T-cell (primary cell): ENCODE results near the gene OR13J1. TPM values are rescaled to one million over a fixed set of nuclear protein-coding genes. Genes with fewer than 3 reads are reported as not detected.

Experiments used
- ATAC-seq, 4 experiments: fragments of 200-7000 bp in 3 of 4; fragments of 150-1000 bp in 1 of 4; cut with Tn5 transposase; replicated peaks in 1 of 4; 1 replicate in 3 of 4; 2 replicates in 1 of 4; pipeline ENCODE4 v1.10.0; 2021; ENCODE audit warnings: moderate library complexity in 3 of 4, mild to moderate bottlenecking in 2 of 4, moderate number of reproducible peaks in 1 of 4
- CTCF ChIA-PET, 2 donors: fragments of 300-600 bp; sonication (Branson Sonifier 250); formaldehyde crosslinking; loops; one replicate each; lab custom pipeline; 2022; ENCODE audit warnings: antibody characterized with exemption in 2 of 2; lab: Charles Lee
- POLR2A ChIA-PET, 2 donors: fragments of 300-600 bp; sonication (Branson Sonifier 250); formaldehyde crosslinking; loops; one replicate each; lab custom pipeline; 2022; ENCODE audit warnings: antibody characterized with exemption in 2 of 2; lab: Charles Lee
- DNase-seq, 35 experiments: peaks; one replicate each; pipeline versions ENCODE4 v3.0.0 to v3.0.0-alpha.2; 2013 to 2023
- H3K27ac ChIP-seq: one replicate; pipeline ENCODE4 v1.5.1; 2013; ENCODE audit warnings: low read length
- H3K27me3 ChIP-seq, 2 experiments: replicated peaks in 1 of 2; 1 replicate in 1 of 2; 2 replicates in 1 of 2; pipeline versions ENCODE4 v1.6.1 to v1.7.0; 2013; ENCODE audit warnings: low read length in 1 of 2, mixed read lengths in 1 of 2; ENCODE audit not compliant: control insufficient read depth in 2 of 2, insufficient read depth in 2 of 2; ENCODE audit errors: extremely low read depth in 1 of 2
- H3K36me3 ChIP-seq, 2 donors: 1 replicate in 1 of 2; 2 replicates in 1 of 2; pipeline versions ENCODE4 v1.6.1 to v1.7.0; 2013; ENCODE audit warnings: low read length in 1 of 2; ENCODE audit not compliant: control insufficient read depth in 2 of 2, insufficient read depth in 1 of 2; ENCODE audit errors: extremely low read depth in 1 of 2
- H3K4me1 ChIP-seq, 2 experiments: 1 replicate in 1 of 2; 2 replicates in 1 of 2; pipeline versions ENCODE4 v1.6.1 to v1.7.0; 2013; ENCODE audit warnings: low read length in 2 of 2, mixed read lengths in 1 of 2; ENCODE audit not compliant: insufficient read depth in 2 of 2, control insufficient read depth in 1 of 2; ENCODE audit errors: extremely low read depth in 1 of 2
- H3K4me3 ChIP-seq, 2 donors: 1 replicate in 1 of 2; 2 replicates in 1 of 2; pipeline versions ENCODE4 v1.5.1 to v1.7.0; 2013; ENCODE audit warnings: mild to moderate bottlenecking in 2 of 2, low read length in 1 of 2, moderate library complexity in 1 of 2; ENCODE audit not compliant: control insufficient read depth in 1 of 2; ENCODE audit errors: extremely low read depth in 1 of 2
- H3K9me3 ChIP-seq: 2 replicates; pipeline ENCODE4 v1.7.0; 2013
- H3K27ac Mint-ChIP-seq, 2 donors: one replicate each; pipeline ENCODE4 v1.8.0; 2020 to 2021; ENCODE audit warnings: mild to moderate bottlenecking in 2 of 2, mixed read lengths in 2 of 2
- H3K27me3 Mint-ChIP-seq, 2 donors: one replicate each; pipeline ENCODE4 v1.8.0; 2021 to 2022; ENCODE audit warnings: mixed read lengths in 2 of 2
- H3K36me3 Mint-ChIP-seq: one replicate; pipeline ENCODE4 v1.8.0; 2021; ENCODE audit warnings: mixed read lengths
- H3K4me1 Mint-ChIP-seq, 3 donors: one replicate each; pipeline ENCODE4 v1.8.0; 2020 to 2022; ENCODE audit warnings: mixed read lengths in 3 of 3, mild to moderate bottlenecking in 1 of 3
- H3K4me3 Mint-ChIP-seq, 3 donors: one replicate each; pipeline ENCODE4 v1.8.0; 2020 to 2022; ENCODE audit warnings: mild to moderate bottlenecking in 3 of 3, mixed read lengths in 3 of 3, moderate library complexity in 3 of 3
- H3K9me3 Mint-ChIP-seq, 3 donors: one replicate each; pipeline ENCODE4 v1.8.0; 2020 to 2022; ENCODE audit warnings: mixed read lengths in 3 of 3
- WGBS: methylation state at CpG from one replicate; pipeline ENCODE4 v1.1.5; 2013; ENCODE audit warnings: missing lambda C conversion rate; ENCODE audit not compliant: insufficient coverage; 5-methylcytosine and 5-hydroxymethylcytosine counted together
- total RNA-seq, 35 experiments: library from RNA in 6 of 35; stranded (reverse) in 6 of 35; fragments of 120-200 nt in 1 of 35; gene quantifications; one replicate each; pipeline versions ENCODE4 v1.2.1 to v1.2.4 and lab custom pipeline; 2013 to 2026

Gene OR13J1
- total RNA-seq, 5 donors from 2014 or later (not counting 1 experiment from before 2014, with no cell fraction given) = not detected

GRCh38 chr9:35909274-35909673 is 39.1 kb upstream of the OR13J1 start, which contains the start of gene SPAAR:
Gene SPAAR, plus strand, starts transcription at chr9:35909490. Its CDS starts 974 bp downstream, at chr9:35910464.
- peaks cover 0 to 3% of the 10 kb centered on the region in 2 donors for H3K36me3 ChIP-seq
- ATAC-seq (no peak), DNase-seq (no peak)
- Mint-ChIP-seq H3K4me3 (peak within 1 kb of the TSS in 1 of 3 donors; percentile 89), H3K9me3 (no peaks in the 10 kb centered on the region), H3K36me3 (no peaks in the 10 kb centered on the region), H3K27ac (peak within 1 kb of the TSS; percentile 98 to 99), H3K4me1 (peaks cover 58 to 71% (median 58%) of the 10 kb centered on the region in 3 donors), H3K27me3 (no peaks in the 10 kb centered on the region)
- H3K27me3 ChIP-seq = peaks cover 0 to 3% of the 10 kb centered on the region in 2 experiments
- H3K4me3 ChIP-seq = no peak within 1 kb of the TSS
- CTCF ChIA-PET = no interaction called here
- H3K27ac ChIP-seq = peak within 1 kb of the TSS; percentile 72
- H3K4me1 ChIP-seq = peaks cover 39 to 77% of the 10 kb centered on the region in 2 experiments
- POLR2A ChIA-PET = no interaction called here
- 91% methylated on average over 11 of the region's 11 CpGs for WGBS
- no peaks in the 10 kb centered on the region for H3K9me3 ChIP-seq

GRCh38 chr9:35908504-35909125 is 38.4 kb upstream of the OR13J1 start:
- Mint-ChIP-seq H3K27me3 (no peaks in the 10 kb centered on the region), H3K27ac (peak overlapping the region; percentile 88 to 99), H3K9me3 (no peaks in the 10 kb centered on the region), H3K4me1 (peaks cover 58 to 73% (median 61%) of the 10 kb centered on the region in 3 donors), H3K4me3 (peak overlapping the region in 1 of 3 donors; percentile 89), H3K36me3 (no peaks in the 10 kb centered on the region)
- POLR2A ChIA-PET = no interaction called here
- H3K4me3 ChIP-seq = no peak overlapping the region
- H3K4me1 ChIP-seq = peaks cover 39 to 78% of the 10 kb centered on the region in 2 experiments
- ATAC-seq (no peak), DNase-seq (no peak)
- peaks cover 0 to 3% of the 10 kb centered on the region in 2 donors for H3K36me3 ChIP-seq
- WGBS = 97% methylated on average over 3 of the region's 9 CpGs
- no peaks in the 10 kb centered on the region for H3K9me3 ChIP-seq
- peak overlapping the region; percentile 72 for H3K27ac ChIP-seq
- H3K27me3 ChIP-seq = peaks cover 0 to 3% of the 10 kb centered on the region in 2 experiments
- CTCF ChIA-PET = no interaction called here

- H3K9me3 ChIP-seq = no peaks in the 10 kb centered on the region
- peak in 3 of 35 experiments; percentile 15 to 19 (median 17) for DNase-seq
- no peak overlapping the region for H3K4me3 ChIP-seq
- no peaks in the 10 kb centered on the region for H3K36me3 Mint-ChIP-seq
- POLR2A ChIA-PET = no interaction called here
- 57% methylated on average over 8 of the region's 13 CpGs for WGBS
- peaks cover 0 to under 1% of the 10 kb centered on the region in 2 donors for H3K27me3 Mint-ChIP-seq
- peaks cover 0 to 3% of the 10 kb centered on the region in 2 donors for H3K36me3 ChIP-seq
- H3K27ac ChIP-seq = no peak overlapping the region
- H3K4me1 ChIP-seq = peaks cover 41 to 79% of the 10 kb centered on the region in 2 experiments
- peak; percentile 49 to 61 (median 54) for ATAC-seq
- no peaks in the 10 kb centered on the region for H3K9me3 Mint-ChIP-seq
- CTCF ChIA-PET = interaction anchor here in 1 of 2 donors (0.6 kb wide), 1 partner anchor 39 kb away, joined by 3 read pairs; no protein-coding TSS in a partner anchor
- H3K4me1 Mint-ChIP-seq = peaks cover 62 to 78% (median 66%) of the 10 kb centered on the region in 3 donors
- peaks cover 0 to 3% of the 10 kb centered on the region in 2 experiments for H3K27me3 ChIP-seq
- peak overlapping the region in 1 of 3 donors; percentile 89 for H3K4me3 Mint-ChIP-seq
- H3K27ac Mint-ChIP-seq = peak overlapping the region; percentile 88 to 99
Observed at GRCh38 chr9:35907711-35908503, 37.7 kb upstream of the OR13J1 start.

- 91% methylated on average over 11 of the region's 14 CpGs for WGBS
- Mint-ChIP-seq H3K27me3 (peaks cover 0 to 4% of the 10 kb centered on the region in 2 donors), H3K4me3 (peak overlapping the region in 1 of 3 donors; percentile 89), H3K4me1 (peaks cover 63 to 79% (median 64%) of the 10 kb centered on the region in 3 donors), H3K27ac (peak overlapping the region; percentile 39 to 58), H3K9me3 (no peaks in the 10 kb centered on the region), H3K36me3 (no peaks in the 10 kb centered on the region)
- Histone ChIP-seq H3K4me1 (peaks cover 41 to 71% of the 10 kb centered on the region in 2 experiments), H3K4me3 (no peak overlapping the region), H3K9me3 (no peaks in the 10 kb centered on the region), H3K27ac (no peak overlapping the region), H3K36me3 (peaks cover 0 to 3% of the 10 kb centered on the region in 2 donors), H3K27me3 (peaks cover 0 to 3% of the 10 kb centered on the region in 2 experiments)
- DNase-seq (no peak), ATAC-seq (no peak)
- ChIA-PET POLR2A (no interaction called here), CTCF (no interaction called here)
Observed at GRCh38 chr9:35906923-35907699, 36.9 kb upstream of the OR13J1 start.

- Histone ChIP-seq H3K4me3 (no peak within 1 kb of the TSS), H3K36me3 (peaks cover 0 to 3% of the 10 kb centered on the region in 2 donors), H3K27ac (no peak within 1 kb of the TSS), H3K27me3 (peaks cover 0 to 7% of the 10 kb centered on the region in 2 experiments), H3K9me3 (no peaks in the 10 kb centered on the region), H3K4me1 (peaks cover 35 to 63% of the 10 kb centered on the region in 2 experiments)
- 87% methylated on average over 22 of the region's 30 CpGs for WGBS
- no peaks in the 10 kb centered on the region for H3K36me3 Mint-ChIP-seq
- POLR2A ChIA-PET = no interaction called here
- DNase-seq = no peak
- H3K4me3 Mint-ChIP-seq = peak within 1 kb of the TSS in 1 of 3 donors; percentile 89
- ATAC-seq = no peak
- peaks cover under 1 to 8% of the 10 kb centered on the region in 2 donors for H3K27me3 Mint-ChIP-seq
- H3K27ac Mint-ChIP-seq = peak within 1 kb of the TSS; percentile 39 to 58
- CTCF ChIA-PET = interaction anchor here in 1 of 2 donors (1.2 kb wide), 2 partner anchors 35 to 39 kb away, joined by 3 to 8 read pairs; no protein-coding TSS in a partner anchor
- peaks cover 54 to 70% (median 55%) of the 10 kb centered on the region in 3 donors for H3K4me1 Mint-ChIP-seq
- no peaks in the 10 kb centered on the region for H3K9me3 Mint-ChIP-seq
Observed at GRCh38 chr9:35905912-35906679, 35.9 kb upstream of the OR13J1 start, which contains the start of gene HRCT1. Gene HRCT1, plus strand, starts transcription at chr9:35906202. Its CDS starts 86 bp downstream, at chr9:35906288.
